HEK293 (cell line): ENCODE measurements around the gene KIF21A.

Experiments
- CTCF ChIA-PET: fragments of 350-600 bp; formaldehyde crosslinking; extraction: SDS; loops from one replicate; lab custom pipeline; 2021; ENCODE audit warnings: antibody characterized with exemption; lab: Yijun Ruan, JAX
- POLR2A ChIA-PET: fragments of 300-600 bp; formaldehyde crosslinking; extraction: SDS; loops from one replicate; lab custom pipeline; 2020; ENCODE audit warnings: antibody characterized with exemption, inconsistent platforms; lab: Yijun Ruan, JAX
- H3K27ac ChIP-seq: fragments of 200-500 bp; sonication (Bioruptor generic); 2 replicates; pipeline ENCODE4 v1.5.1; 2014; ENCODE audit warnings: low read depth, low read length, control low read depth, inconsistent platforms; ENCODE audit errors: extremely low read depth
- H3K36me3 ChIP-seq, 2 experiments: fragments of 200-500 bp in 1 of 2; sonication (Bioruptor generic) in 1 of 2; 1 replicate in 1 of 2; 2 replicates in 1 of 2; pipeline ENCODE4 v1.5.1; 2014 to 2017; ENCODE audit warnings: inconsistent platforms in 2 of 2, low read length in 2 of 2; ENCODE audit not compliant: control insufficient read depth in 2 of 2, insufficient read depth in 1 of 2
- H3K4me1 ChIP-seq: fragments of 200-500 bp; sonication (Bioruptor generic); 2 replicates; pipeline ENCODE4 v1.5.1; 2014; ENCODE audit warnings: mild to moderate bottlenecking, low read length, inconsistent platforms; ENCODE audit not compliant: control insufficient read depth, insufficient read depth
- H3K4me3 ChIP-seq: 2 replicates; pipeline ENCODE4 v1.5.1; 2011; ENCODE audit warnings: low read depth, mild to moderate bottlenecking, control low read depth, low read length, moderate library complexity
- H3K9me3 ChIP-seq: fragments of 200-500 bp; sonication (Bioruptor generic); 2 replicates; pipeline ENCODE4 v1.5.1; 2014; ENCODE audit warnings: low read depth, low read length, inconsistent platforms; ENCODE audit not compliant: control insufficient read depth, insufficient read depth
- BCL11B ChIP-seq: fragments of 450-650 bp; formaldehyde crosslinking; IDR thresholded peaks from 2 replicates; pipeline ENCODE4 v1.5.1; 2016; ENCODE audit warnings: low read depth, missing biosample characterization, missing genetic modification characterization
- FEZF1 ChIP-seq: fragments of 450-650 bp; formaldehyde crosslinking; IDR thresholded peaks from 2 replicates; pipeline ENCODE4 v1.5.1; 2016; ENCODE audit warnings: missing biosample characterization, missing genetic modification characterization
- GFI1B ChIP-seq: fragments of 450-650 bp; formaldehyde crosslinking; IDR thresholded peaks from 2 replicates; pipeline ENCODE4 v1.5.1; 2016; ENCODE audit warnings: missing biosample characterization, missing genetic modification characterization
- HOXD13 ChIP-seq: sonication (generic); formaldehyde crosslinking; IDR thresholded peaks from 2 replicates; pipeline ENCODE4 v1.8.0; 2022; ENCODE audit warnings: missing genetic modification reagents, borderline replicate concordance
- OVOL3 ChIP-seq: fragments of 450-650 bp; formaldehyde crosslinking; IDR thresholded peaks from 2 replicates; pipeline ENCODE4 v1.5.1; 2016; ENCODE audit warnings: missing biosample characterization, missing genetic modification characterization
- SETDB1 ChIP-seq: IDR thresholded peaks from one replicate; pipeline ENCODE4 v1.6.1; 2017; ENCODE audit warnings: mild to moderate bottlenecking, low read length, moderate library complexity, mixed read lengths; ENCODE audit not compliant: insufficient read length
- SP3 ChIP-seq: fragments of 450-650 bp; formaldehyde crosslinking; IDR thresholded peaks from 2 replicates; pipeline ENCODE4 v1.5.1; 2016; ENCODE audit warnings: missing biosample characterization, missing genetic modification characterization
- TRIM28 ChIP-seq: IDR thresholded peaks from 2 replicates; pipeline ENCODE4 v1.6.1; 2011; ENCODE audit warnings: low read length, control low read depth, borderline replicate concordance
- WT1 ChIP-seq: fragments of 450-650 bp; formaldehyde crosslinking; IDR thresholded peaks from 2 replicates; pipeline ENCODE4 v1.5.1; 2016; ENCODE audit warnings: missing biosample characterization, missing genetic modification characterization
- ZFP3 ChIP-seq: fragments of 450-650 bp; formaldehyde crosslinking; IDR thresholded peaks from 2 replicates; pipeline ENCODE4 v1.5.1; 2016; ENCODE audit warnings: low read depth, missing biosample characterization, missing genetic modification characterization
- ZNF133 ChIP-seq: fragments of 450-650 bp; formaldehyde crosslinking; IDR thresholded peaks from 2 replicates; pipeline ENCODE4 v1.5.1; 2016; ENCODE audit warnings: missing biosample characterization, missing genetic modification characterization
- ZNF146 ChIP-seq: fragments of 450-650 bp; formaldehyde crosslinking; IDR thresholded peaks from 2 replicates; pipeline ENCODE4 v1.5.1; 2016; ENCODE audit warnings: missing biosample characterization, missing genetic modification characterization
- ZNF19 ChIP-seq: fragments of 450-650 bp; formaldehyde crosslinking; IDR thresholded peaks from 2 replicates; pipeline ENCODE4; 2016; ENCODE audit warnings: missing biosample characterization, missing genetic modification characterization, low read depth
- ZNF341 ChIP-seq: fragments of 450-650 bp; formaldehyde crosslinking; IDR thresholded peaks from 2 replicates; pipeline ENCODE4; 2016; ENCODE audit warnings: low read depth, missing biosample characterization, missing genetic modification characterization
- ZNF354C ChIP-seq: fragments of 450-650 bp; formaldehyde crosslinking; IDR thresholded peaks from 2 replicates; pipeline ENCODE4 v1.5.1; 2016; ENCODE audit warnings: missing biosample characterization, missing genetic modification characterization, low read depth, borderline replicate concordance
- ZNF404 ChIP-seq: fragments of 450-650 bp; formaldehyde crosslinking; IDR thresholded peaks from 2 replicates; pipeline ENCODE4 v1.5.1; 2017; ENCODE audit warnings: missing biosample characterization, missing genetic modification characterization
- ZNF416 ChIP-seq: fragments of 450-650 bp; formaldehyde crosslinking; IDR thresholded peaks from 2 replicates; pipeline ENCODE4 v1.5.1; 2016; ENCODE audit warnings: missing biosample characterization, missing genetic modification characterization
- ZNF426 ChIP-seq: fragments of 450-650 bp; formaldehyde crosslinking; IDR thresholded peaks from 2 replicates; pipeline ENCODE4 v1.5.1; 2017; ENCODE audit warnings: missing biosample characterization, missing genetic modification characterization, mild to moderate bottlenecking, inconsistent platforms, moderate library complexity
- ZNF488 ChIP-seq: fragments of 450-650 bp; formaldehyde crosslinking; IDR thresholded peaks from 2 replicates; pipeline ENCODE4 v1.5.1; 2016; ENCODE audit warnings: missing biosample characterization, missing genetic modification characterization
- ZNF514 ChIP-seq: fragments of 450-650 bp; formaldehyde crosslinking; IDR thresholded peaks from 2 replicates; pipeline ENCODE4 v1.5.1; 2016; ENCODE audit warnings: missing biosample characterization, missing genetic modification characterization
- ZNF548 ChIP-seq: fragments of 450-650 bp; formaldehyde crosslinking; IDR thresholded peaks from 2 replicates; pipeline ENCODE4 v1.5.1; 2016; ENCODE audit warnings: missing biosample characterization, missing genetic modification characterization
- ZNF549 ChIP-seq: fragments of 450-650 bp; IDR thresholded peaks from 2 replicates; pipeline ENCODE4 v1.5.1; 2018; ENCODE audit warnings: missing biosample characterization, missing genetic modification characterization, mild to moderate bottlenecking, inconsistent platforms, moderate library complexity
- ZNF561 ChIP-seq: fragments of 450-650 bp; IDR thresholded peaks from 2 replicates; pipeline ENCODE4 v1.5.1; 2018; ENCODE audit warnings: missing biosample characterization, missing genetic modification characterization, borderline replicate concordance
- ZNF610 ChIP-seq: fragments of 450-650 bp; formaldehyde crosslinking; IDR thresholded peaks from 2 replicates; pipeline ENCODE4 v1.5.1; 2016; ENCODE audit warnings: missing biosample characterization, missing genetic modification characterization, borderline replicate concordance
- ZNF629 ChIP-seq: fragments of 450-650 bp; formaldehyde crosslinking; IDR thresholded peaks from 2 replicates; pipeline ENCODE4 v1.5.1; 2017; ENCODE audit warnings: missing biosample characterization, missing genetic modification characterization
- ZNF654 ChIP-seq: fragments of 450-650 bp; formaldehyde crosslinking; IDR thresholded peaks from 2 replicates; pipeline ENCODE4 v1.5.1; 2016; ENCODE audit warnings: low read depth, missing biosample characterization, missing genetic modification characterization
- ZNF837 ChIP-seq: fragments of 450-650 bp; formaldehyde crosslinking; IDR thresholded peaks from 2 replicates; pipeline ENCODE4 v1.5.1; 2016; ENCODE audit warnings: missing biosample characterization, missing genetic modification characterization
- TF ChIP-seq, protein P1 (sequence below): fragments of 450-650 bp; formaldehyde crosslinking; IDR thresholded peaks from 2 replicates; pipeline ENCODE4 v1.5.1; 2016; ENCODE audit warnings: missing biosample characterization, missing genetic modification characterization, borderline replicate concordance
- TF ChIP-seq, protein P2 (sequence below): fragments of 450-650 bp; IDR thresholded peaks from 2 replicates; pipeline ENCODE4 v1.5.1; 2018; ENCODE audit warnings: missing biosample characterization, mild to moderate bottlenecking, missing genetic modification characterization
- TF ChIP-seq, protein P3 (sequence below): fragments of 450-650 bp; formaldehyde crosslinking; IDR thresholded peaks from 2 replicates; pipeline ENCODE4 v1.5.1; 2016; ENCODE audit warnings: missing biosample characterization, missing genetic modification characterization

KIF21A gene

DNA sequence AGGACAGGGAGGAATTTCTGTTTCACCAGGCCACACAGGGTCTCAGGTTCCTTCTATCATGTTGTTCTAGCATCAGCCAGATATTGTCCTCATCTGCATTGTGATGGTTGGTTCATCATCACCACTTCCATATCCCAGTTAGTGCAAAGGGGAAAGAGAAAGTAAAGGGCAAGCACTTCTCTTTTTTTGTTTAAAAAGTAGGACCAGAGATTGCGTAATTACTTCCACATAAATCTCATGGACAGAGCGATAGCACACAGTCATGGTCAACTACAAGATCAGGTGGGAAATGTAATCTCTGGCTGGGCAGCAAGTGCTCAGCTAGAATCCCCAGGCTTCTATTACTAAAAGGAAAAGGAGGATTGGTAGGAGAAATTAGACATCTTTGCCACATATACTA is 155.1 kb downstream of the KIF21A start (continued):
- TF ChIP-seq, protein P1, sequence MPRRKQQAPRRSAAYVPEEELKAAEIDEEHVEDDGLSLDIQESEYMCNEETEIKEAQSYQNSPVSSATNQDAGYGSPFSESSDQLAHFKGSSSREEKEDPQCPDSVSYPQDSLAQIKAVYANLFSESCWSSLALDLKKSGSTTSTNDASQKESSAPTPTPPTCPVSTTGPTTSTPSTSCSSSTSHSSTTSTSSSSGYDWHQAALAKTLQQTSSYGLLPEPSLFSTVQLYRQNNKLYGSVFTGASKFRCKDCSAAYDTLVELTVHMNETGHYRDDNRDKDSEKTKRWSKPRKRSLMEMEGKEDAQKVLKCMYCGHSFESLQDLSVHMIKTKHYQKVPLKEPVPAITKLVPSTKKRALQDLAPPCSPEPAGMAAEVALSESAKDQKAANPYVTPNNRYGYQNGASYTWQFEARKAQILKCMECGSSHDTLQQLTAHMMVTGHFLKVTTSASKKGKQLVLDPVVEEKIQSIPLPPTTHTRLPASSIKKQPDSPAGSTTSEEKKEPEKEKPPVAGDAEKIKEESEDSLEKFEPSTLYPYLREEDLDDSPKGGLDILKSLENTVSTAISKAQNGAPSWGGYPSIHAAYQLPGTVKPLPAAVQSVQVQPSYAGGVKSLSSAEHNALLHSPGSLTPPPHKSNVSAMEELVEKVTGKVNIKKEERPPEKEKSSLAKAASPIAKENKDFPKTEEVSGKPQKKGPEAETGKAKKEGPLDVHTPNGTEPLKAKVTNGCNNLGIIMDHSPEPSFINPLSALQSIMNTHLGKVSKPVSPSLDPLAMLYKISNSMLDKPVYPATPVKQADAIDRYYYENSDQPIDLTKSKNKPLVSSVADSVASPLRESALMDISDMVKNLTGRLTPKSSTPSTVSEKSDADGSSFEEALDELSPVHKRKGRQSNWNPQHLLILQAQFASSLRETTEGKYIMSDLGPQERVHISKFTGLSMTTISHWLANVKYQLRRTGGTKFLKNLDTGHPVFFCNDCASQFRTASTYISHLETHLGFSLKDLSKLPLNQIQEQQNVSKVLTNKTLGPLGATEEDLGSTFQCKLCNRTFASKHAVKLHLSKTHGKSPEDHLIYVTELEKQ = no peak
- TF ChIP-seq ZNF416 (tag by site-specific recombination) (no peak), ZNF341 (tag by site-specific recombination) (no peak), ZFP3 (tag by site-specific recombination) (no peak), ZNF610 (tag by site-specific recombination) (no peak)

DNA sequence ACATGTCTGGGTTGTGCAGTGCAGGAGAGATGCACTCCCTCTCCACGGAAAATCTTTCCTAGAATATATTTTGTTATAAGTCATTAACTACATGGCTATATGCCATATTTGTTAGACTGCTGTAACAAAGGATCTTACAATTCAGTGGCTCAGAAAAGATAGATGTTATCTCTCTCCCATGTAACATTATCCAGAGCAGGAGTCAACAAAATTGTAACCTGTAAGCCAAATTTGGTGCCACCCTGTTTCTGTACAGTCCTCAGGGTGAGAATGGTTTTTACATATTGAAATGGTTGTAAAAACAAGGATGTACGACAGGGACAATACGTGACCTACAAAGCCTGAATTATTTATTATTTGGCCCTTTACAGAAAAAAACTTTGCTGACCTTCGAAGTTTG is 155.5 kb downstream of the KIF21A start:
- CTCF ChIA-PET = interaction anchor here (0.8 to 1.2 kb wide), 3 partner anchors 13 to 142 kb away, joined by 3 to 4 read pairs (median 3); no protein-coding TSS in a partner anchor
- POLR2A ChIA-PET = no interaction called here
- H3K4me1 ChIP-seq = peaks cover 9% of the 10 kb centered on the region
- H3K36me3 ChIP-seq = no peaks in the 10 kb centered on the region
- no peak overlapping the region for H3K4me3 ChIP-seq
- H3K27ac ChIP-seq = no peak overlapping the region
- H3K9me3 ChIP-seq = no peaks in the 10 kb centered on the region
- TF ChIP-seq ZNF341 (tag by site-specific recombination) (no peak), FEZF1 (no peak), ZNF488 (tag by site-specific recombination) (no peak), ZNF514 (tag by site-specific recombination) (no peak), BCL11B (no peak), ZNF404 (tag by site-specific recombination) (no peak), SP3 (tag by site-specific recombination) (no peak), ZNF19 (tag by site-specific recombination) (no peak)
- TF ChIP-seq, all 188 proteins: peak for 0

- H3K9me3 ChIP-seq = no peaks in the 10 kb centered on the region
- POLR2A ChIA-PET = no interaction called here
- CTCF ChIA-PET = interaction anchor here (0.6 kb wide), 1 partner anchor 56 kb away, joined by 3 read pairs; no protein-coding TSS in a partner anchor
- no peaks in the 10 kb centered on the region for H3K4me1 ChIP-seq
- H3K4me3 ChIP-seq = no peak overlapping the region
- no peak overlapping the region for H3K27ac ChIP-seq
- no peaks in the 10 kb centered on the region for H3K36me3 ChIP-seq
- TF ChIP-seq SETDB1 (no peak), ZNF548 (no peak), HOXD13 (CRISPR knock-in tag) (no peak), WT1 (tag by site-specific recombination) (no peak), ZNF549 (tag by site-specific recombination) (no peak), ZNF629 (no peak), ZNF354C (tag by site-specific recombination) (no peak), ZNF426 (tag by site-specific recombination) (no peak), ZNF837 (tag by site-specific recombination) (no peak), ZNF654 (no peak), ZNF133 (tag by site-specific recombination) (no peak), OVOL3 (tag by site-specific recombination) (no peak), ZNF561 (tag by site-specific recombination) (no peak), TRIM28 (no peak), GFI1B (tag by site-specific recombination) (no peak), ZNF146 (tag by site-specific recombination) (no peak)
- TF ChIP-seq, protein P2, sequence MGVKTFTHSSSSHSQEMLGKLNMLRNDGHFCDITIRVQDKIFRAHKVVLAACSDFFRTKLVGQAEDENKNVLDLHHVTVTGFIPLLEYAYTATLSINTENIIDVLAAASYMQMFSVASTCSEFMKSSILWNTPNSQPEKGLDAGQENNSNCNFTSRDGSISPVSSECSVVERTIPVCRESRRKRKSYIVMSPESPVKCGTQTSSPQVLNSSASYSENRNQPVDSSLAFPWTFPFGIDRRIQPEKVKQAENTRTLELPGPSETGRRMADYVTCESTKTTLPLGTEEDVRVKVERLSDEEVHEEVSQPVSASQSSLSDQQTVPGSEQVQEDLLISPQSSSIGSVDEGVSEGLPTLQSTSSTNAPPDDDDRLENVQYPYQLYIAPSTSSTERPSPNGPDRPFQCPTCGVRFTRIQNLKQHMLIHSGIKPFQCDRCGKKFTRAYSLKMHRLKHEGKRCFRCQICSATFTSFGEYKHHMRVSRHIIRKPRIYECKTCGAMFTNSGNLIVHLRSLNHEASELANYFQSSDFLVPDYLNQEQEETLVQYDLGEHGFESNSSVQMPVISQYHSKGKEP = no peak
- TF ChIP-seq, protein P3, sequence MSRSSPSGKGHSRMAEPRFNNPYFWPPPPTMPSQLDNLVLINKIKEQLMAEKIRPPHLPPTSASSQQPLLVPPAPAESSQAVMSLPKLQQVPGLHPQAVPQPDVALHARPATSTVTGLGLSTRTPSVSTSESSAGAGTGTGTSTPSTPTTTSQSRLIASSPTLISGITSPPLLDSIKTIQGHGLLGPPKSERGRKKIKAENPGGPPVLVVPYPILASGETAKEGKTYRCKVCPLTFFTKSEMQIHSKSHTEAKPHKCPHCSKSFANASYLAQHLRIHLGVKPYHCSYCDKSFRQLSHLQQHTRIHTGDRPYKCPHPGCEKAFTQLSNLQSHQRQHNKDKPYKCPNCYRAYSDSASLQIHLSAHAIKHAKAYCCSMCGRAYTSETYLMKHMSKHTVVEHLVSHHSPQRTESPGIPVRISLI (tag by site-specific recombination) = no peak
Observed at GRCh38 chr12:39278426-39278825, 164.5 kb downstream of the KIF21A start.
